GM18498 (cell line): Measurements from ENCODE around the gene CAMTA1.

ENCODE experiments used
- ATAC-seq: cut with Tn5 transposase; IDR thresholded peaks from one replicate; pipeline ENCODE4 v1.9.1; 2021; ENCODE audit warnings: mild to moderate bottlenecking, moderate library complexity; ENCODE audit not compliant: unreplicated experiment

The CAMTA1 gene

DNA sequence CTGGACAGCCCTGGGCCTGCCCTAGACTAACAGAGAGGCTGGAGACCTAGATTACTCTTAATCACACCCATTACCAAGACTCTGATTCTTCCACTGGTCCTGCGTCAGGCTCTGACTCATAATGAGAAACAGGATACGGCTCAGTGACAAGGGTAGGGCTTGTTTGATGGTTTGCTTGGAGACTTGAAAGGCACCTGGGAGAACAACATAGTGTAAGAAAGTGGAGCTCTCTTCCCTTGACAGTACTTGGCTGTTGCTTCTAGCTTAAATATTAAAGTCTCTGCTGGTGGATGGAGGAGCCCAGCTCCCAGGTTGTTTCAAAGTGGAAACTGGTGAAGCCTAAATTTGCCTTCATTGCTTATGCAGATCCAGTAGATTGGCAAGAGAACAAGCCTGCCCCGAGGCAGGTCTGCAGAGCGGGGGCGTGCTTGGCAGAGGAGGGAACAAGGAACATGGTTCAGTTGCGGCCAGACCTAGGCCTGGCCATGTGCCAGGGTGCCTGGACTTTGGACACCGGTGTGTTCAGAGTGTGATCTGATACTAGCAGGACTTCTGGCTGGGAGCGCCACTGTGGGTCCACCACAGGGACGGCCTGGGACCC is 480.6 kb downstream of the CAMTA1 start:
- no peak for ATAC-seq

- ATAC-seq = no peak
Observed at GRCh38 chr1:7266561-7266960, 481.3 kb downstream of the CAMTA1 start.

GRCh38 chr1:7267493-7267892 is 482.2 kb downstream of the CAMTA1 start:
- no peak for ATAC-seq

- ATAC-seq = no peak
Observed at GRCh38 chr1:7268983-7269382, 483.7 kb downstream of the CAMTA1 start.

GRCh38 chr1:7269525-7269924 is 484.3 kb downstream of the CAMTA1 start:
- no peak for ATAC-seq

GRCh38 chr1:7274256-7274655 is 489.0 kb downstream of the CAMTA1 start:
- no peak for ATAC-seq

DNA sequence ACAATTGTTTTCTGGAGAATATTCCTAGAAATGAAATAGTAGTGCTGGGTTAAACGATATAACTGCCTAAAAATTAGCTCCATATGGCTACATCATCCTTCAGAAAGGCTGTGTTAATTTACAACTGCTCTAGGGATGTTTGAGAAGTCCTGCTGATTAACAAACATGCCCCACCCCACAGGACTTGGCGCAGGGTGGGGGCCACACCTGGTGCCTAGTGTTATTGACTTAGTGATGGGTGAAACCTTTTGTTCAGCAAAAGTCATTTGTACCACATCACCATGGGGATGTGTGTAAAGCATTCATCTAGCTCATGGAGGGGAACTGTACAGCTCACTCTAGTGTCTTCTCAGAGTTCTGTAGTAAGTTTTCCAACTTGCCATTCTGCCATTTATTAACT is 492.8 kb downstream of the CAMTA1 start:
- no peak for ATAC-seq

- no peak for ATAC-seq
Observed at GRCh38 chr1:7278827-7279765, 493.8 kb downstream of the CAMTA1 start.

- ATAC-seq = no peak
Observed at GRCh38 chr1:7279769-7280168, 494.5 kb downstream of the CAMTA1 start.

DNA sequence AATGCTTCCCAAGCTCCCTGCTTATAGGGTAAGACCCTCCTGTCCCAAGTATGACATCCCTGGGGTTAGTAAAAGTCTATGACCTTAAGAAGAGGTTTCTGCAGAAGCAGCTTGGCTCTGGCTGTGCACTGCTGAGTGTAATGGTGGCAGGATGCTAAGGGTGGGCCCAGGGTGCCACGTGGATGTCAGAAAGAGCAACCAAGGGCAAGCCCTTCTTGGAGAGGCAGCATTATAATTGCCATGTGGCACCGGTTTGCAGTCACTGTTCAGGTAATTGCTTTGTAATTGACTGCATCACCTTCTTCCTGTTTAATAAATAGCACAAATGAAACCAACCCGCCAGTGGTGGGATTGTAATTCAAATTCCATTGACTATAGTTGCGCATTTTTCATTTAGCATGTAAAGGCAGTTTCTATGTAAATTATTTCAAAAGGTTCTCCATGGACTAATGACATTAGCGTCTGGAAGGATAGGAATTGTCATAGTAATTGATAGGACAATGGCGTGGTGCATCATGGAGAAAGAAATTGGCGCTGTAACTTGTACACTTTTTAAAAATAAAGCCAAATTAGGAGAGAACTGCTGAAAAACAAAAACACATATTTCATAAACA is 495.2 kb downstream of the CAMTA1 start:
- ATAC-seq = no peak

DNA sequence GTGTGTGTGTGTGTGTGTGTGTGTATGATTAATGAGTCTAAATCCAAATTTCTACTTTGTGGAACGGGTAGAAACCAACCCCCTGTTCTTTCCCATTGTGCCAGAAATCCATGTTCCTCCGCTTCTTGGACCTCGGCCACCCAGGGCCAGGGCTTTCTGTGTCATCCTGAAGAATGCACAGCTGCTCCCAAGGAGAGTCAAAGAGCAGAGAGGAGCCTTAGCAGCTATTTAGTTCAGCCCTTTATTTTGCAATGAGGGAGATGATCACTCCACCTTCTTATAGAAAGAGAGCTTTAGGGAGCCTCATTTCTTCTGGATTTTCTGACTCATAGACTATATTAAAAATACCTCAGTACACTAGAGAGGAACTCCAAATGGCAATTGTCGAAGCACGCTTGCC is 496.6 kb downstream of the CAMTA1 start:
- no peak for ATAC-seq

- no peak for ATAC-seq
Observed at GRCh38 chr1:7284839-7285435, 499.7 kb downstream of the CAMTA1 start.

DNA sequence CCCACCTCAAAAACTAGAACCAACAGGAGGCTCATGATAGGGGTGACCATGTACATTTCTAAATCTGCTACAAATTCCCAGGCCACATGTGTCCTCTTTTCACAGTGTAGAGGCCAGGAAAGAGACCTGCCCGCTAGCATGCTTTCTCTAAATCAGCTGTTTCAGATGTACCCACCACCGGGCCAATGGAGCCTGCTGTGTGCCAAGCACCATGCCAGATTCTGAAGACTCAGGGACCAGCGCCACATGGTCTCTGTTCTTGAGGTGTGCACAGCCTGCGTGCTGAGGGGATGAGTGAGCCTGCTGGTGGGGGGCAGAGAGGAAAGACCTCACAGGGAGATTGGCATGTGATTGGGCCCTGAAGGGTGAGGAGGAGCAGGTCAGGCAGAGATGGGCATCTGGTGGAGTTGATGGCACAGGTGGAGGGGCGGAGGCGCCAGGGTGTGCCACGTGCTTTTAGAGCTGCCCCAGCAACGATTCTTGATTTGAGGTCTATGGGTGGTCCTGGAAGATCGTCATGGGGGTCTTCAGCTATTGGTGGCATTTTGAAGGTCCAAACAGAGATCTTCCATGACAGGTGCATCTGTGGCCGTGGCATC is 500.7 kb downstream of the CAMTA1 start:
- ATAC-seq = no peak

GRCh38 chr1:7287013-7287412 is 501.8 kb downstream of the CAMTA1 start:
- ATAC-seq = no peak

- ATAC-seq = no peak
Observed at GRCh38 chr1:7288992-7289391, 503.7 kb downstream of the CAMTA1 start.

DNA sequence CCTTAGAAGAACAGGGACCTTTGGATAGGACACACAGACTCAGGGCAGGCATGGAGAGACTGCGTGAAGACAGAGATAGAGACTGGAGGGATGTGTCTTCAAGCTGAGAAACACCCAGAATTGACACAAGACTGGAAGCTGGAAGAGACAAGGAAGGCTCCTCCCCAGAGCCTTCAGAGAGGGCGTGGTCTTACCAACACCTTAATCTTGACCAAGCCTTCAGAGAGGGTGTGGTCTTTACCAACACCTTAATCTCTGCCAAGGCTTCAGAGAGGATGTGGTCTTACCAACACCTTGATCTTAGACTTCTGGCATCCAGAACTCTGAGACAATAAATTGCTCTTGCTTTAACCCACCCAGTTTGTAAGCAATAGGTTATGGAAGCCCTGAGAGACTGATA is 504.4 kb downstream of the CAMTA1 start:
- ATAC-seq = no peak

GRCh38 chr1:7290971-7291970 is 506.0 kb downstream of the CAMTA1 start:
- ATAC-seq = no peak

GRCh38 chr1:7292036-7292681 is 506.9 kb downstream of the CAMTA1 start:
- ATAC-seq = no peak

GRCh38 chr1:7292714-7293419 is 507.6 kb downstream of the CAMTA1 start:
- no peak for ATAC-seq
